22Rv1 (cell line): ENCODE results near the gene NCKAP5.

Experiments used
- CTCF ChIP-seq: fragments of 450-650 bp; IDR thresholded peaks from 2 replicates; pipeline ENCODE4 v1.5.1; 2017; ENCODE audit warnings: mild to moderate bottlenecking
- ZFX ChIP-seq: fragments of 450-650 bp; IDR thresholded peaks from 2 replicates; pipeline ENCODE4 v1.6.1; 2017; ENCODE audit warnings: antibody characterized with exemption, borderline replicate concordance

- TF ChIP-seq CTCF (no peak), ZFX (no peak)
Measured at GRCh38 chr2:132627536-132627935, 940.7 kb downstream of the NCKAP5 start.
